ENCODE measurements around the gene MPHOSPH8.

The MPHOSPH8 gene

GRCh38 chr13:19605161-19605955 lies 28.1 kb upstream of the MPHOSPH8 start:
- TF ChIP-seq, protein P1, sequence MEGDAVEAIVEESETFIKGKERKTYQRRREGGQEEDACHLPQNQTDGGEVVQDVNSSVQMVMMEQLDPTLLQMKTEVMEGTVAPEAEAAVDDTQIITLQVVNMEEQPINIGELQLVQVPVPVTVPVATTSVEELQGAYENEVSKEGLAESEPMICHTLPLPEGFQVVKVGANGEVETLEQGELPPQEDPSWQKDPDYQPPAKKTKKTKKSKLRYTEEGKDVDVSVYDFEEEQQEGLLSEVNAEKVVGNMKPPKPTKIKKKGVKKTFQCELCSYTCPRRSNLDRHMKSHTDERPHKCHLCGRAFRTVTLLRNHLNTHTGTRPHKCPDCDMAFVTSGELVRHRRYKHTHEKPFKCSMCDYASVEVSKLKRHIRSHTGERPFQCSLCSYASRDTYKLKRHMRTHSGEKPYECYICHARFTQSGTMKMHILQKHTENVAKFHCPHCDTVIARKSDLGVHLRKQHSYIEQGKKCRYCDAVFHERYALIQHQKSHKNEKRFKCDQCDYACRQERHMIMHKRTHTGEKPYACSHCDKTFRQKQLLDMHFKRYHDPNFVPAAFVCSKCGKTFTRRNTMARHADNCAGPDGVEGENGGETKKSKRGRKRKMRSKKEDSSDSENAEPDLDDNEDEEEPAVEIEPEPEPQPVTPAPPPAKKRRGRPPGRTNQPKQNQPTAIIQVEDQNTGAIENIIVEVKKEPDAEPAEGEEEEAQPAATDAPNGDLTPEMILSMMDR (conservative IDR thresholded peaks at IDR 0.05; ENCODE audit: low read length): no peak
- no peak overlapping the region for H3K4me3 ChIP-seq (ENCODE audit: low read length)
- DNase-seq (ENCODE audit: low read depth): peak; percentile 48

- DNase-seq (ENCODE audit: low read depth): peak; percentile 6
- TF ChIP-seq, protein P1 (conservative IDR thresholded peaks at IDR 0.05; ENCODE audit: low read length): no peak
- no peak overlapping the region for H3K4me3 ChIP-seq (ENCODE audit: low read length)
These were observed 27.3 kb upstream of the MPHOSPH8 start for GRCh38 chr13:19606152-19606551.

- H3K4me3 ChIP-seq (ENCODE audit: low read length): no peak overlapping the region
- TF ChIP-seq, protein P1 (conservative IDR thresholded peaks at IDR 0.05; ENCODE audit: low read length): no peak
- no peak for DNase-seq (ENCODE audit: low read depth)
These were observed 26.7 kb upstream of the MPHOSPH8 start for GRCh38 chr13:19606737-19607136.

DNA sequence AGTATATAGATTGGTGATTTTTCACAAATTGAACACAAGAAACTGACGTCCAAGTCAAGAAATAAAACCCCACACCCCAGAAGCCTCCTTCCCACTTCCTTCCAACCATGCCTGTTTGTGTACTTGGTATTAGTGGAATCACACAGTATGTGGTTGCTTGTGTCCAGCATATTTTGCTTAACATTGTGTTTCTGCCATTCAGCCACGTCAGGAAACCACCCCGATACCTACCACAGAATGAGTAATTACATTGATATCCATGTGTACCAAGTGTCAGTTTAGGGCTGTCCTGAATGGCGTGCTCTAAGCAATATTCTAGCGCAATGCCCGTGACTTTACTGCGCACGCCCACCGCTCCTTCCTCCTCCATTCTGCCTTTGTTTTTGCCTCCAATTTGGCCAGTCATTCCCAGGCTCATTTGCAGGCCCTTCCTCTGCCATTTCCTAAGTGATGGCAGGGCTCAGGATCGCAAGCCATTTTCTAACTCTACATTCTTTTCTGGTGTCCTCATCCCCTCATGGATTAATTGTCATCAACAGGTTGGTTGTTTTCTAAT lies 25.9 kb upstream of the MPHOSPH8 start:
- TF ChIP-seq, protein P1 (conservative IDR thresholded peaks at IDR 0.05; ENCODE audit: low read length): no peak
- no peak for DNase-seq (ENCODE audit: low read depth)
- H3K4me3 ChIP-seq (ENCODE audit: low read length): no peak overlapping the region

DNA sequence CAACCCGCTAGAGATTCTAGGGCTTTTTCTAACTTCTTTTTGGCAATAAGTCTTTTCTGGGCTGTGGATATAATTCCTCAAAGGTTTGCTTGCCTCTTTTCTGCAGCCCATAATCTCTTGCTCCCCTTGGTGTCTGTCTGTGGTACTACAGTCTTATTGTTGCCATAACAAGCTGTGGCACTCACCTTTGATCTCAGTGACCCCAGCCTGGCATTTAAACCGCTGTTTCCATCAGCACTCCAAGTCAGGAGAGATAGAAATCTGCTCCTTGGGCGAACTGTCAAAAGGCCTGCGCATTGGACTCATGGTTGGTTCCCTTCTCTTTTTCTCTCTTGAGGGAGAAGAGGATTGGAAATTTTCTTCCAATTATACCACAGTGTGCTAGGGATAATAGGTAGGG lies 14.5 kb upstream of the MPHOSPH8 start:
- TF ChIP-seq, protein P1 (conservative IDR thresholded peaks at IDR 0.05; ENCODE audit: low read length): peak; percentile 82
- DNase-seq (ENCODE audit: low read depth): peak; percentile 43
- no peak overlapping the region for H3K4me3 ChIP-seq (ENCODE audit: low read length)

- H3K4me3 ChIP-seq (ENCODE audit: low read length): no peak overlapping the region
- TF ChIP-seq, protein P1 (conservative IDR thresholded peaks at IDR 0.05; ENCODE audit: low read length): no peak
- no peak for DNase-seq (ENCODE audit: low read depth)
These were observed 11.3 kb upstream of the MPHOSPH8 start for GRCh38 chr13:19622193-19622592.

DNA sequence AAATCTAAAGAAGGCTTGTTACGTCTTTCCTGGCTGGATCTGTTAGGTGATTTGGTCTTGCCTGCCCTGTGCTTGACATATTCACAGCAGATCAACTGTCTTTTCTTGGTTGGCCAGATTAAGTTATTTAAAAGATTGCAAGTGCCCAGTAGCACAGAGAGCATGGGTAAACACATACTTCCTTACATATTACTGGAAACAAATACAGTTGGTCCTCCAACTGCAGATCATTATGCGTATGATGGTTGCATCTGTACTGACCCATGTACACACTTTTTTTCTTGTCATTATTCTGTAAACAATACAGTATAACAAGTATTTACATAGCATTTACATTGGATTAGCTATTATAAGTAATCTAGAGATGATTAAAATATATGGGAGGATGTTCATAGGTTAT lies 9.2 kb upstream of the MPHOSPH8 start:
- TF ChIP-seq, protein P1 (conservative IDR thresholded peaks at IDR 0.05; ENCODE audit: low read length): no peak
- H3K4me3 ChIP-seq (ENCODE audit: low read length): no peak overlapping the region

More for the DNA sequence above, 9.2 kb upstream of the MPHOSPH8 start:
- DNase-seq (ENCODE audit: low read depth): no peak
